HEK293 (cell line): Measurements from ENCODE around the gene KRTAP12-1.
A peak's percentile ranks its signal among the peaks of the same experiment; 100 is the strongest.

Experiments used
- CTCF ChIA-PET: fragments of 350-600 bp; formaldehyde crosslinking; extraction: SDS; loops from one replicate; lab custom pipeline; 2021; ENCODE audit warnings: antibody characterized with exemption; lab: Yijun Ruan, JAX
- POLR2A ChIA-PET: fragments of 300-600 bp; formaldehyde crosslinking; extraction: SDS; loops from one replicate; lab custom pipeline; 2020; ENCODE audit warnings: antibody characterized with exemption, inconsistent platforms; lab: Yijun Ruan, JAX
- H3K27ac ChIP-seq: fragments of 200-500 bp; sonication (Bioruptor generic); 2 replicates; pipeline ENCODE4 v1.5.1; 2014; ENCODE audit warnings: low read depth, low read length, control low read depth, inconsistent platforms; ENCODE audit errors: extremely low read depth
- H3K36me3 ChIP-seq, 2 experiments: fragments of 200-500 bp in 1 of 2; sonication (Bioruptor generic) in 1 of 2; 1 replicate in 1 of 2; 2 replicates in 1 of 2; pipeline ENCODE4 v1.5.1; 2014 to 2017; ENCODE audit warnings: inconsistent platforms in 2 of 2, low read length in 2 of 2; ENCODE audit not compliant: control insufficient read depth in 2 of 2, insufficient read depth in 1 of 2
- H3K4me1 ChIP-seq: fragments of 200-500 bp; sonication (Bioruptor generic); 2 replicates; pipeline ENCODE4 v1.5.1; 2014; ENCODE audit warnings: mild to moderate bottlenecking, low read length, inconsistent platforms; ENCODE audit not compliant: control insufficient read depth, insufficient read depth
- H3K4me3 ChIP-seq: 2 replicates; pipeline ENCODE4 v1.5.1; 2011; ENCODE audit warnings: low read depth, mild to moderate bottlenecking, control low read depth, low read length, moderate library complexity
- H3K9me3 ChIP-seq: fragments of 200-500 bp; sonication (Bioruptor generic); 2 replicates; pipeline ENCODE4 v1.5.1; 2014; ENCODE audit warnings: low read depth, low read length, inconsistent platforms; ENCODE audit not compliant: control insufficient read depth, insufficient read depth
- KLF1 ChIP-seq: fragments of 450-650 bp; formaldehyde crosslinking; IDR thresholded peaks from 2 replicates; pipeline ENCODE4 v1.5.1; 2016; ENCODE audit warnings: missing biosample characterization, missing genetic modification characterization
- SCRT2 ChIP-seq: fragments of 450-650 bp; formaldehyde crosslinking; IDR thresholded peaks from 2 replicates; pipeline ENCODE4 v1.5.1; 2016; ENCODE audit warnings: missing biosample characterization, missing genetic modification characterization
- SP3 ChIP-seq: fragments of 450-650 bp; formaldehyde crosslinking; IDR thresholded peaks from 2 replicates; pipeline ENCODE4 v1.5.1; 2016; ENCODE audit warnings: missing biosample characterization, missing genetic modification characterization
- ZBTB20 ChIP-seq: fragments of 450-650 bp; formaldehyde crosslinking; IDR thresholded peaks from 2 replicates; pipeline ENCODE4 v1.5.1; 2016; ENCODE audit warnings: missing biosample characterization, missing genetic modification characterization
- ZFP37 ChIP-seq: fragments of 450-650 bp; formaldehyde crosslinking; IDR thresholded peaks from 2 replicates; pipeline ENCODE4 v1.5.1; 2016; ENCODE audit warnings: missing biosample characterization, missing genetic modification characterization
- ZIC2 ChIP-seq: fragments of 450-650 bp; formaldehyde crosslinking; IDR thresholded peaks from 2 replicates; pipeline ENCODE4 v1.5.1; 2016; ENCODE audit warnings: missing biosample characterization, missing genetic modification characterization
- ZNF146 ChIP-seq: fragments of 450-650 bp; formaldehyde crosslinking; IDR thresholded peaks from 2 replicates; pipeline ENCODE4 v1.5.1; 2016; ENCODE audit warnings: missing biosample characterization, missing genetic modification characterization
- ZNF280D ChIP-seq: fragments of 450-650 bp; formaldehyde crosslinking; IDR thresholded peaks from 2 replicates; pipeline ENCODE4 v1.5.1; 2016; ENCODE audit warnings: missing biosample characterization, missing genetic modification characterization
- ZNF510 ChIP-seq: fragments of 450-650 bp; formaldehyde crosslinking; IDR thresholded peaks from 2 replicates; pipeline ENCODE4 v1.5.1; 2018; ENCODE audit warnings: mild to moderate bottlenecking, missing genetic modification characterization, missing biosample characterization; ENCODE audit not compliant: insufficient replicate concordance
- ZNF585B ChIP-seq: fragments of 450-650 bp; formaldehyde crosslinking; IDR thresholded peaks from 2 replicates; pipeline ENCODE4 v1.5.1; 2016; ENCODE audit warnings: missing biosample characterization, missing genetic modification characterization
- ZNF626 ChIP-seq: fragments of 450-650 bp; sonication (Bioruptor Pico); formaldehyde crosslinking; IDR thresholded peaks from 2 replicates; pipeline ENCODE4 v1.5.1; 2018; ENCODE audit warnings: missing biosample characterization, missing genetic modification characterization, inconsistent platforms
- ZNF654 ChIP-seq: fragments of 450-650 bp; formaldehyde crosslinking; IDR thresholded peaks from 2 replicates; pipeline ENCODE4 v1.5.1; 2016; ENCODE audit warnings: low read depth, missing biosample characterization, missing genetic modification characterization
- TF ChIP-seq, protein P1 (sequence below): fragments of 450-650 bp; formaldehyde crosslinking; IDR thresholded peaks from 2 replicates; pipeline ENCODE4 v1.5.1; 2017; ENCODE audit warnings: missing biosample characterization, missing genetic modification characterization

The KRTAP12-1 gene

DNA sequence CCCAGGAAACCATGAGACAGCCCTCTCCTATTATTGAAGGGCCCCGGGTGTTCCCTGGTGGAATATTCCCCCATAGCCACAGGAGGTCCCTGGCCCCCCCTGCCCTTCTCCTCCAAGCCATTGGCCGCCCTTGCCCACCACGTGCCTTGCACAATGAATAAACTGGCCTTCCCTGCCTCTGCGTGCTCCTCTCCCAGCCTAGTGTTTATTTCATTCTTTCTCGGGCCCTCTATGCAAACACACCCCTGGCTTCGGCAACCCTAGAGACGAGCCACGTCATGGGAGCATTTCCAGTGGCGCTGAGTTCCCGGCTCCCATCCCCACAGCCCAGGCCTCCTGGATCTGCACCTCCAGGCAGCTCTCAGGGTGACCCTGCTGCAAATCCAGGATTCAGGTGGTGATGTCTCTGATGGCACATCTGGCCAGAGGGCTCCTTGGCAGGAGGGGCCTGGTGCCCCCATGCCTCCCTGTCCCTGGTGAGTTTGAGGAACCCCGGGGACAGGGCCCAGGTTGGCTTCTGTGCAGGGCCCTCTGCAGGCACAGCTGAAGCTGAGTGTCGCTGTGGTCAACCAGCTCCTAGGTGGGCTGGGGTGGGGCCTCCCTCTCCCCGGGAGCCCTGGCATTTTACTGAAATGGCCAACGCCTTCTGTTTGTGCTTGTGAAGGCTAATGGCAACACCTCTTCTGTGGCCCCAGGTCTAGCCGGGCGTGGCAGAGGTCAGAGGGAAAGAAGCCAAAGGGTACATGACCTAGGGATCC lies 21.2 kb upstream of the KRTAP12-1 start:
- Histone ChIP-seq H3K9me3 (no peaks in the 10 kb centered on the region), H3K4me3 (no peak overlapping the region), H3K4me1 (no peaks in the 10 kb centered on the region), H3K36me3 (no peaks in the 10 kb centered on the region), H3K27ac (no peak overlapping the region)
- TF ChIP-seq, protein P1, sequence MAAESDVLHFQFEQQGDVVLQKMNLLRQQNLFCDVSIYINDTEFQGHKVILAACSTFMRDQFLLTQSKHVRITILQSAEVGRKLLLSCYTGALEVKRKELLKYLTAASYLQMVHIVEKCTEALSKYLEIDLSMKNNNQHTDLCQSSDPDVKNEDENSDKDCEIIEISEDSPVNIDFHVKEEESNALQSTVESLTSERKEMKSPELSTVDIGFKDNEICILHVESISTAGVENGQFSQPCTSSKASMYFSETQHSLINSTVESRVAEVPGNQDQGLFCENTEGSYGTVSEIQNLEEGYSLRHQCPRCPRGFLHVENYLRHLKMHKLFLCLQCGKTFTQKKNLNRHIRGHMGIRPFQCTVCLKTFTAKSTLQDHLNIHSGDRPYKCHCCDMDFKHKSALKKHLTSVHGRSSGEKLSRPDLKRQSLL (tag by site-specific recombination), result no peak
- 0 out of 2 replicates have a peak, but pooled peaks have one; percentile 11 for TF ChIP-seq ZIC2 (tag by site-specific recombination)
- TF ChIP-seq ZNF280D (tag by site-specific recombination), result no peak
- TF ChIP-seq ZBTB20 (tag by site-specific recombination), result no peak
- CTCF ChIA-PET, result no interaction called here
- POLR2A ChIA-PET, result interaction anchor here (0.5 kb wide), 1 partner anchor 58 kb away, joined by 4 read pairs; no protein-coding TSS in a partner anchor

- TF ChIP-seq SCRT2 (tag by site-specific recombination) (0 out of 2 replicates have a peak, but pooled peaks have one; percentile 17), ZIC2 (tag by site-specific recombination) (peak; percentile 77), ZFP37 (tag by site-specific recombination) (no peak)
- H3K4me1 ChIP-seq, result no peaks in the 10 kb centered on the region
- ChIA-PET CTCF (no interaction called here), POLR2A (no interaction called here)
- H3K9me3 ChIP-seq, result no peaks in the 10 kb centered on the region
- H3K27ac ChIP-seq, result no peak overlapping the region
- H3K36me3 ChIP-seq, result no peaks in the 10 kb centered on the region
- no peak overlapping the region for H3K4me3 ChIP-seq
Observed at GRCh38 chr21:44702111-44702972, 20.4 kb upstream of the KRTAP12-1 start.

GRCh38 chr21:44701541-44701940 lies 19.6 kb upstream of the KRTAP12-1 start:
- no peak overlapping the region for H3K4me3 ChIP-seq
- H3K4me1 ChIP-seq, result no peaks in the 10 kb centered on the region
- ChIA-PET POLR2A (no interaction called here), CTCF (interaction anchor here (0.7 kb wide), 1 partner anchor 9 kb away, joined by 3 read pairs; the partner anchor contains the start of gene TSPEAR)
- H3K9me3 ChIP-seq, result no peaks in the 10 kb centered on the region
- no peak overlapping the region for H3K27ac ChIP-seq
- H3K36me3 ChIP-seq, result no peaks in the 10 kb centered on the region
- TF ChIP-seq ZNF654 (no peak), ZNF510 (tag by site-specific recombination) (no peak), SP3 (tag by site-specific recombination) (no peak), ZNF626 (tag by site-specific recombination) (no peak), ZNF585B (tag by site-specific recombination) (no peak), KLF1 (tag by site-specific recombination) (0 out of 2 replicates have a peak, but pooled peaks have one; percentile 17), ZNF146 (no peak)
